HL-60 (cell line): Measurements from ENCODE around the gene ACHE.

Experiments
- DNase-seq, 2 experiments: peaks; one replicate each; pipeline ENCODE4 v3.0.0-alpha.2; 2010 to 2020; ENCODE audit warnings: low read depth in 1 of 2, low spot score in 1 of 2
- H3K27ac ChIP-seq: fragments of 250-450 bp; sonication (Bioruptor Pico); replicated peaks from 2 replicates; pipeline ENCODE4 v1.5.1; 2020; ENCODE audit warnings: mild to moderate bottlenecking, moderate library complexity
- H3K27me3 ChIP-seq: fragments of 250-450 bp; sonication (Bioruptor Pico); 2 replicates; pipeline ENCODE4 v1.5.1; 2021; ENCODE audit warnings: mild to moderate bottlenecking, moderate library complexity; ENCODE audit not compliant: insufficient read depth, poor library complexity, severe bottlenecking
- H3K4me3 ChIP-seq: replicated peaks from 2 replicates; pipeline ENCODE4 v1.5.1; 2011; ENCODE audit warnings: mild to moderate bottlenecking, control low read depth, low read length; ENCODE audit not compliant: insufficient read depth
- GABPA ChIP-seq: IDR thresholded peaks from 2 replicates; pipeline ENCODE4 v1.6.1; 2012; ENCODE audit warnings: low read depth
- POLR2AphosphoS5 ChIP-seq: IDR thresholded peaks from 2 replicates; pipeline ENCODE4 v1.6.1; 2012; ENCODE audit warnings: low read depth
- SPI1 ChIP-seq: IDR thresholded peaks from 2 replicates; pipeline ENCODE4 v1.6.1; 2012; ENCODE audit warnings: low read depth, mild to moderate bottlenecking, borderline replicate concordance
- TF ChIP-seq, protein P1 (sequence below): IDR thresholded peaks from 2 replicates; pipeline ENCODE4 v1.6.1; 2012; ENCODE audit warnings: low read depth; ENCODE audit not compliant: insufficient replicate concordance
- TF ChIP-seq, protein P2 (sequence below): IDR thresholded peaks from one replicate; pipeline ENCODE4 v1.5.1; 2011; ENCODE audit warnings: low read length, control low read depth, inconsistent platforms; ENCODE audit not compliant: insufficient read depth

The ACHE gene

DNA sequence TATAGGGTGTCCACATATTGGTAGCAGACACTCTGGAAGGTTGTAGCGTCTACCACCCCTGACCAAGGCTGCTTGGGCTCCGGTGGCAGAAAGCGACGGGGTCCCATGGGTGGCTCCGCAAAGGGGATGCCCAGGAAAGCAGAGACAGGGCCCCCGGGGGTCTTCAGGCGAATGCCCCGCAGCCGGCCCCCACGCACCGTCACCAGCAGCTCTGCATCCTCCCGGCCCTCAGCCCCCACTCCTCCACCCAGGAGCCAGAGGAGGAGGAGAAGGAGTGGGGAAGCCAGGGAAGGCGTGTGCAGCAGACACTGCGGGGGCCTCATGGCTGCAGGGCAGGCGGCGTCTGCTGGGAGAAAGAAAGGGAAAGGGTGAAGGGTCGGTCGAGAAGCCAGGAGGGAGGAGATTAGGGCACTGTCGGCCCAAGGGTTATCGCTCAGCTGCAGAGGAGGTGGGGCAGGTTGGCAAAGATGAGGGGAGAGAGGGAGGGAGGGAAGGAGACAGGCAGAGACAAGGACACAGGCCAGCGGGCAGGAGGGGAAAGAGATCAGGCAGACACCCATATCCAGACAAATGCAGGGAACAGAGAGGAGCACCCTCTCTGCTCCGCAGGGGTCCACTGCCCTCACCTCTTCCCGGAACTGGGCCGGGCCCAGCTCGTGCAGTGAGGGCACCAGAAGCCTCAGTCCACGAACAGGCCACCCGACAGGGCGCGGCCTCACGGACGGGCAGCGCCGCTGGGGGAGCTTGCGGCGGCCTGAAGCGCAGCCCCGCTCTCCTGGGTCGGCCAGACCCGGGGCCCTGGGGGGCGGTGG lies 1.6 kb downstream of the ACHE start:
- TF ChIP-seq GABPA (no peak), POLR2AphosphoS5 (no peak), SPI1 (no peak)
- TF ChIP-seq, protein P1, sequence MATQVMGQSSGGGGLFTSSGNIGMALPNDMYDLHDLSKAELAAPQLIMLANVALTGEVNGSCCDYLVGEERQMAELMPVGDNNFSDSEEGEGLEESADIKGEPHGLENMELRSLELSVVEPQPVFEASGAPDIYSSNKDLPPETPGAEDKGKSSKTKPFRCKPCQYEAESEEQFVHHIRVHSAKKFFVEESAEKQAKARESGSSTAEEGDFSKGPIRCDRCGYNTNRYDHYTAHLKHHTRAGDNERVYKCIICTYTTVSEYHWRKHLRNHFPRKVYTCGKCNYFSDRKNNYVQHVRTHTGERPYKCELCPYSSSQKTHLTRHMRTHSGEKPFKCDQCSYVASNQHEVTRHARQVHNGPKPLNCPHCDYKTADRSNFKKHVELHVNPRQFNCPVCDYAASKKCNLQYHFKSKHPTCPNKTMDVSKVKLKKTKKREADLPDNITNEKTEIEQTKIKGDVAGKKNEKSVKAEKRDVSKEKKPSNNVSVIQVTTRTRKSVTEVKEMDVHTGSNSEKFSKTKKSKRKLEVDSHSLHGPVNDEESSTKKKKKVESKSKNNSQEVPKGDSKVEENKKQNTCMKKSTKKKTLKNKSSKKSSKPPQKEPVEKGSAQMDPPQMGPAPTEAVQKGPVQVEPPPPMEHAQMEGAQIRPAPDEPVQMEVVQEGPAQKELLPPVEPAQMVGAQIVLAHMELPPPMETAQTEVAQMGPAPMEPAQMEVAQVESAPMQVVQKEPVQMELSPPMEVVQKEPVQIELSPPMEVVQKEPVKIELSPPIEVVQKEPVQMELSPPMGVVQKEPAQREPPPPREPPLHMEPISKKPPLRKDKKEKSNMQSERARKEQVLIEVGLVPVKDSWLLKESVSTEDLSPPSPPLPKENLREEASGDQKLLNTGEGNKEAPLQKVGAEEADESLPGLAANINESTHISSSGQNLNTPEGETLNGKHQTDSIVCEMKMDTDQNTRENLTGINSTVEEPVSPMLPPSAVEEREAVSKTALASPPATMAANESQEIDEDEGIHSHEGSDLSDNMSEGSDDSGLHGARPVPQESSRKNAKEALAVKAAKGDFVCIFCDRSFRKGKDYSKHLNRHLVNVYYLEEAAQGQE = no peak
- TF ChIP-seq, protein P2, sequence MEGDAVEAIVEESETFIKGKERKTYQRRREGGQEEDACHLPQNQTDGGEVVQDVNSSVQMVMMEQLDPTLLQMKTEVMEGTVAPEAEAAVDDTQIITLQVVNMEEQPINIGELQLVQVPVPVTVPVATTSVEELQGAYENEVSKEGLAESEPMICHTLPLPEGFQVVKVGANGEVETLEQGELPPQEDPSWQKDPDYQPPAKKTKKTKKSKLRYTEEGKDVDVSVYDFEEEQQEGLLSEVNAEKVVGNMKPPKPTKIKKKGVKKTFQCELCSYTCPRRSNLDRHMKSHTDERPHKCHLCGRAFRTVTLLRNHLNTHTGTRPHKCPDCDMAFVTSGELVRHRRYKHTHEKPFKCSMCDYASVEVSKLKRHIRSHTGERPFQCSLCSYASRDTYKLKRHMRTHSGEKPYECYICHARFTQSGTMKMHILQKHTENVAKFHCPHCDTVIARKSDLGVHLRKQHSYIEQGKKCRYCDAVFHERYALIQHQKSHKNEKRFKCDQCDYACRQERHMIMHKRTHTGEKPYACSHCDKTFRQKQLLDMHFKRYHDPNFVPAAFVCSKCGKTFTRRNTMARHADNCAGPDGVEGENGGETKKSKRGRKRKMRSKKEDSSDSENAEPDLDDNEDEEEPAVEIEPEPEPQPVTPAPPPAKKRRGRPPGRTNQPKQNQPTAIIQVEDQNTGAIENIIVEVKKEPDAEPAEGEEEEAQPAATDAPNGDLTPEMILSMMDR = no peak
- Histone ChIP-seq H3K27me3 (peaks cover 43% of the 10 kb centered on the region), H3K4me3 (no peak overlapping the region), H3K27ac (no peak overlapping the region)
- no peak for DNase-seq

DNA sequence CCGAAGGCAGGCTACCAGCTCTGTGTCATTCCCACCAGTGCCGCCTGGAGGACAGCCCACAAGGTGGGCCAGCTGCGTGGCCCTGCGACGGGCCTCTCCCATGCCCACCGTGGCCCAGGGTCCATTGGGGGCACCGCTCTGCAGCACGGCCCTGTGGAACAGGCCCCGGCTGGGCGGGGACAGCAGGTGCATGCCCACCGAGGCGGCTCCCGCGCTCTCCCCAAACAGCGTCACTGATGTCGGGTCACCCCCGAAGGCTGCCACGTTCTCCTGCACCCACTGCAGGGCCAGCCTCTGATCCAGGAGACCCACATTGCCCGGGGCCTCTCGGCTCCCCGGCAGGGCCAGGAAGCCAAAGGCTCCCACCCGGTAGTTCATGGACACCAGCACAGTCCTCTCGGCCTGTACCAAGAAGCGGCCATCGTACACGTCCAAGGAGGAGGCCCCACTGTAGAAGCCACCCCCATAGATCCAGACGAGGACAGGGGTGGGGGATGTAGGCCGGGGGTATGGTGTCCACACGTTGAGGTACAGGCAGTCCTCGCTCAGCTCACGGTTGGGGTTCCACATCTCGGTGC lies 2.3 kb downstream of the ACHE start:
- peaks cover 43% of the 10 kb centered on the region for H3K27me3 ChIP-seq
- TF ChIP-seq, protein P1 = no peak
- no peak for TF ChIP-seq POLR2AphosphoS5
- no peak overlapping the region for H3K4me3 ChIP-seq
- H3K27ac ChIP-seq = no peak overlapping the region
- DNase-seq = no peak

DNA sequence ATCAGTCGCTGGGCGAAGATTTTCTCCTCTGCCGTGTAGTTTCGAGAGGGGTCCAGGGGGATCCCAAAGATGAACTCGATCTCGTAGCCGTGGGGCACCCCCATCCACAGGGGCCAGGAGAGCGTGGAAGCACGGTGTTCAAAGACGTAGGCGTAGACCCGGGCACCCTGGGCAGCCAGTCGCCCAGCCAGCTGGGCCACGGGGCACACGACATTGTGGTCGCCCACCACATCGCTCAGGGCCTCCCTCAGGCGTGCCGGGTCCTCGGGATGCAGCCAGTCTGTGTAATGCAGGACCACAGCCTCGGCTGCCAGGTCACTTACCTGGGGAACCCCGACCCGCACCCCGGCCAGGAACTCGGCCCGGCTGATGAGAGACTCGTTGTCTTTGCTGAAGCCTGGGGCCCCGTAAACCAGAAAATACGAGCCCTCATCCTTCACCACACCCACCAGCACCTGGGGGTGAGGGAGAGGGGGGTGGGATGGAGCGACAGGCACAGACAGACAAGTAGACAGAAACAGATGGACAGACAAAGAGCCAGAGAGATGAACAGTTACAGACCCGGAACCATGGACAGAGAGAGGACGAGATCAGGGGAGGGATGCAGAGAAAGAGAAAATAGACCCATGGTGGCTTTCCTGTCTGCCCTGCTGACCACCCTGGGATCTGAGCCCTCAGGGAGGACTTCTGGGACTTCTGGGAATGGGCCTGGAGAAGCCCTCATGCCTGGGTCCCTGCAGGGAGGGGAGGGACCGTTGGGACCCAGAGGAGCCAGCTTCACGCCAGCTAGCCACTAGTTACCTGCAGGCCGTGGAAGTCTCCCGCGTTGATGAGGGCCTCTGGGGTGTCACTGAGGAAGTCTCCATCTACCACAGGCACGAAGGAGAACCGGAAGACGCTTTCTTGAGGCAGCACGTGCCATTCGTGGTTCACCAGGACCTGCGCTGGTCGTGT lies 3.0 kb downstream of the ACHE start:
- TF ChIP-seq POLR2AphosphoS5 (no peak), SPI1 (no peak), GABPA (no peak)
- TF ChIP-seq, protein P1 = no peak
- TF ChIP-seq, protein P2 = no peak
- H3K27ac ChIP-seq = no peak overlapping the region
- no peak overlapping the region for H3K4me3 ChIP-seq
- DNase-seq = peak in 1 of 2 experiments; percentile 23
- peaks cover 43% of the 10 kb centered on the region for H3K27me3 ChIP-seq
